Peyer's patch (tissue), 4 donors: Measurements from ENCODE around the gene STK24.

Experiments
- CTCF ChIP-seq, 6 experiments: fragments of 450-650 bp in 4 of 6; fragments of 200-600 bp in 2 of 6; sonication (generic) in 1 of 6; IDR thresholded peaks; one replicate each; pipeline ENCODE4 v1.5.1; 2017 to 2019; ENCODE audit warnings: antibody characterized with exemption in 6 of 6, mild to moderate bottlenecking in 3 of 6, moderate library complexity in 1 of 6
- POLR2A ChIP-seq, 2 donors: fragments of 450-650 bp; IDR thresholded peaks; one replicate each; pipeline ENCODE4 v1.5.1; 2017; ENCODE audit warnings: antibody characterized with exemption in 2 of 2, mild to moderate bottlenecking in 2 of 2, moderate library complexity in 2 of 2

- no peak for TF ChIP-seq CTCF (IDR thresholded peaks at IDR 0.05)
- TF ChIP-seq POLR2A (IDR thresholded peaks at IDR 0.05) = no peak
These were observed 177.2 kb downstream of the STK24 start for GRCh38 chr13:98399756-98400155.
